HCT116 (cell line): ENCODE data around the gene TOP3B. TPM values are rescaled to one million over a fixed set of nuclear protein-coding genes. Genes with fewer than 3 reads are reported as not detected.

Experiments
- ATAC-seq: fragments of 200-7000 bp; cut with Tn5 transposase; 2 replicates; pipeline ENCODE4 v1.9.1; 2020; ENCODE audit warnings: mild to moderate bottlenecking, moderate library complexity
- BruUV-seq: library from RNA; stranded (reverse); fragments of 400-500 nt; replicated peaks from 2 replicates; lab custom pipeline; 2021; lab: Mats Ljungman, UMichigan
- CTCF ChIA-PET: fragments of 300-600 bp; sonication (Branson Sonifier 250); formaldehyde crosslinking; loops from one replicate; lab custom pipeline; 2021; ENCODE audit warnings: antibody characterized with exemption; lab: Charles Lee
- POLR2A ChIA-PET: fragments of 300-600, 350-600 bp; sonication (Branson Sonifier 250); formaldehyde crosslinking; loops from one replicate; lab custom pipeline; 2021; ENCODE audit warnings: antibody characterized with exemption; lab: Charles Lee
- RAD21 ChIA-PET, 2 experiments: fragments of 300-600 bp; sonication (Branson Sonifier 250); formaldehyde crosslinking; loops; one replicate each; lab custom pipeline; 2023; ENCODE audit warnings: low total read pairs in 2 of 2; ENCODE audit not compliant: uncharacterized antibody in 2 of 2, unreplicated experiment in 2 of 2, low non-redundant PET in 1 of 2; lab: Charles Lee
- DNase-seq: peaks from one replicate; pipeline ENCODE4 v3.0.0-alpha.2; 2010; ENCODE audit warnings: low read depth, low spot score
- H2AFZ ChIP-seq: fragments of 200-600 bp; shearing (Covaris generic), sonication (generic); 2 replicates; pipeline ENCODE4 v1.6.1; 2017; ENCODE audit warnings: low read depth, mixed run types, mixed read lengths, antibody characterized with exemption, low read length; ENCODE audit not compliant: poor library complexity, severe bottlenecking
- H3K27ac ChIP-seq: 2 replicates; pipeline ENCODE4 v1.5.1; 2012; ENCODE audit warnings: low read depth, low read length
- H3K27me3 ChIP-seq: fragments of 200-600 bp; sonication (generic); 2 replicates; pipeline ENCODE4 v1.6.1; 2016; ENCODE audit warnings: mixed run types, low read length, mixed read lengths; ENCODE audit not compliant: insufficient read depth
- H3K36me3 ChIP-seq, 2 experiments: fragments of 200-500 bp in 1 of 2; fragments of 200-600 bp in 1 of 2; sonication (Bioruptor generic) in 1 of 2; sonication (generic) in 1 of 2; 2 replicates each; pipeline versions ENCODE4 v1.5.1 to v1.6.1; 2014 to 2016; ENCODE audit warnings: low read length in 2 of 2, inconsistent platforms in 1 of 2, mixed read lengths in 1 of 2, mixed run types in 1 of 2; ENCODE audit not compliant: insufficient read depth in 2 of 2, control insufficient read depth in 1 of 2
- H3K4me1 ChIP-seq, 2 experiments: fragments of 200-600 bp in 1 of 2; sonication (generic) in 1 of 2; 2 replicates each; pipeline versions ENCODE4 v1.5.1 to v1.6.1; 2012 to 2017; ENCODE audit warnings: low read length in 2 of 2, inconsistent platforms in 1 of 2, mild to moderate bottlenecking in 1 of 2, mixed read lengths in 1 of 2, mixed run types in 1 of 2, moderate library complexity in 1 of 2; ENCODE audit not compliant: insufficient read depth in 2 of 2, control insufficient read depth in 1 of 2
- H3K4me2 ChIP-seq: fragments of 200-600 bp; sonication (generic); 2 replicates; pipeline ENCODE4 v1.6.1; 2017; ENCODE audit warnings: mixed run types, low read length, mixed read lengths
- H3K4me3 ChIP-seq, 2 experiments: fragments of 200-600 bp in 1 of 2; sonication (generic) in 1 of 2; replicated peaks in 1 of 2; 2 replicates each; pipeline ENCODE4 v1.5.1; 2011 to 2016; ENCODE audit warnings: low read length in 2 of 2, control low read depth in 1 of 2, low read depth in 1 of 2, mild to moderate bottlenecking in 1 of 2, mixed read lengths in 1 of 2, mixed run types in 1 of 2
- H3K79me2 ChIP-seq: fragments of 200-600 bp; sonication (generic); 2 replicates; pipeline ENCODE4 v1.6.1; 2017; ENCODE audit warnings: mild to moderate bottlenecking, mixed run types, low read length, moderate library complexity, mixed read lengths; ENCODE audit not compliant: insufficient read depth
- H3K9ac ChIP-seq: fragments of 200-600 bp; sonication (generic); 2 replicates; pipeline ENCODE4 v1.6.1; 2016; ENCODE audit warnings: low read length, mixed read lengths
- H3K9me2 ChIP-seq: fragments of 200-600 bp; sonication (generic), shearing (Covaris generic); 2 replicates; pipeline ENCODE4 v1.6.1; 2017; ENCODE audit warnings: mixed run types, mild to moderate bottlenecking, moderate library complexity; ENCODE audit not compliant: insufficient read depth
- H3K9me3 ChIP-seq, 2 experiments: fragments of 200-500 bp in 1 of 2; fragments of 200-600 bp in 1 of 2; sonication (Bioruptor generic) in 1 of 2; sonication (generic) in 1 of 2; 2 replicates each; pipeline ENCODE4 v1.6.1; 2014 to 2017; ENCODE audit warnings: low read length in 2 of 2, mixed read lengths in 2 of 2, inconsistent platforms in 1 of 2, low read depth in 1 of 2, mild to moderate bottlenecking in 1 of 2, mixed run types in 1 of 2, moderate library complexity in 1 of 2; ENCODE audit not compliant: control insufficient read depth in 1 of 2, insufficient read depth in 1 of 2
- H4K20me1 ChIP-seq: fragments of 200-600 bp; sonication (generic), shearing (Covaris generic); 2 replicates; pipeline ENCODE4 v1.6.1; 2017; ENCODE audit warnings: mixed run types, mild to moderate bottlenecking, moderate library complexity; ENCODE audit not compliant: insufficient read depth
- CBX3 ChIP-seq: IDR thresholded peaks from 2 replicates; pipeline ENCODE4 v1.6.1; 2012; ENCODE audit warnings: low read depth
- EGR1 ChIP-seq: IDR thresholded peaks from 2 replicates; pipeline ENCODE4 v1.6.1; 2012; ENCODE audit warnings: low read depth
- ELF1 ChIP-seq: IDR thresholded peaks from 2 replicates; pipeline ENCODE4 v1.6.1; 2012; ENCODE audit warnings: low read depth, borderline replicate concordance
- EZH2phosphoT487 ChIP-seq: fragments of 200-600 bp; IDR thresholded peaks from 2 replicates; pipeline ENCODE4 v1.6.1; 2018; ENCODE audit warnings: antibody characterized with exemption, borderline replicate concordance
- FOSL1 ChIP-seq: IDR thresholded peaks from 2 replicates; pipeline ENCODE4 v1.6.1; 2012; ENCODE audit warnings: low read depth
- MAX ChIP-seq: IDR thresholded peaks from 2 replicates; pipeline ENCODE4 v1.6.1; 2012
- POLR2A ChIP-seq: IDR thresholded peaks from 2 replicates; pipeline ENCODE4 v1.7.0; 2011; ENCODE audit warnings: borderline replicate concordance; ENCODE audit not compliant: insufficient read depth, insufficient read length; ENCODE audit errors: extremely low read depth
- POLR2AphosphoS5 ChIP-seq: IDR thresholded peaks from 2 replicates; pipeline ENCODE4 v1.6.1; 2011; ENCODE audit warnings: mild to moderate bottlenecking, low read depth, low read length, moderate library complexity
- RAD21 ChIP-seq: IDR thresholded peaks from 2 replicates; pipeline ENCODE4 v1.6.1; 2012; ENCODE audit warnings: low read depth, mild to moderate bottlenecking
- REST ChIP-seq: IDR thresholded peaks from 2 replicates; pipeline ENCODE4 v1.6.1; 2012; ENCODE audit warnings: low read depth
- ZBTB33 ChIP-seq: IDR thresholded peaks from 2 replicates; pipeline ENCODE4 v1.6.1; 2011; ENCODE audit warnings: mild to moderate bottlenecking, low read length, moderate library complexity; ENCODE audit not compliant: insufficient replicate concordance; ENCODE audit errors: extremely low read depth
- ZNF274 ChIP-seq: fragments of 200-500 bp; sonication (Bioruptor generic); IDR thresholded peaks from 2 replicates; pipeline ENCODE4 v1.6.1; 2014; ENCODE audit warnings: mild to moderate bottlenecking, low read depth, low read length, inconsistent platforms
- intact Hi-C: fragments of 100-400 bp; cut with micrococcal nuclease; formaldehyde crosslinking; loops from 2 replicates; pipeline ENCODE4 v1.10.0; 2022
- total RNA-seq: library from RNA; stranded (reverse); gene quantifications from one replicate; pipeline ENCODE4 v1.2.1, GENCODE V29; 2021; ENCODE audit not compliant: unreplicated experiment

TOP3B gene
- total RNA-seq, 1 experiment from 2014 or later, result 50.1 TPM

GRCh38 chr22:21963286-21963685 is 19.3 kb downstream of the TOP3B start:
- POLR2A ChIA-PET, result no interaction called here
- no peak overlapping the region for H3K4me3 ChIP-seq
- H3K9me3 ChIP-seq, result no peaks in the 10 kb centered on the region
- H3K27me3 ChIP-seq, result no peaks in the 10 kb centered on the region
- ATAC-seq, result no peak
- peaks cover 33 to 35% of the 10 kb centered on the region in 2 experiments; a peak in 3 of 4 replicates for H3K36me3 ChIP-seq
- no peak overlapping the region for H2AFZ ChIP-seq
- intact Hi-C loops, result no loop called here
- H3K79me2 ChIP-seq, result no peaks in the 10 kb centered on the region
- CTCF ChIA-PET, result interaction anchor here (1.0 to 1.5 kb wide), 2 partner anchors 9 to 25 kb away, joined by 3 to 4 read pairs; no protein-coding TSS in a partner anchor
- no peak overlapping the region for H3K27ac ChIP-seq
- H3K4me2 ChIP-seq, result no peak overlapping the region
- peaks cover 0 to 9% of the 10 kb centered on the region in 2 experiments; a peak in 3 of 4 replicates for H3K4me1 ChIP-seq
- TF ChIP-seq FOSL1, result no peak
- no peak for TF ChIP-seq MAX
- TF ChIP-seq POLR2AphosphoS5, result no peak
- TF ChIP-seq RAD21, result no peak
- no peak for TF ChIP-seq EZH2phosphoT487
- TF ChIP-seq ELF1, result no peak
- TF ChIP-seq ZNF274, result no peak
- TF ChIP-seq EGR1, result no peak
- no peaks in the 10 kb centered on the region for H3K9me2 ChIP-seq
- H4K20me1 ChIP-seq, result no peaks in the 10 kb centered on the region
- RAD21 ChIA-PET, result no interaction called here
- no peak for DNase-seq
- H3K9ac ChIP-seq, result no peak overlapping the region
- no TSS peak for BruUV-seq

GRCh38 chr22:21962655-21962949 is 20.0 kb downstream of the TOP3B start:
- no peaks in the 10 kb centered on the region for H4K20me1 ChIP-seq
- BruUV-seq, result no TSS peak
- H3K9ac ChIP-seq, result no peak overlapping the region
- H3K36me3 ChIP-seq, result peaks cover 27 to 33% of the 10 kb centered on the region in 2 experiments; a peak in 3 of 4 replicates
- ChIA-PET CTCF (interaction anchor here (1.5 kb wide), 2 partner anchors 10 to 24 kb away, joined by 3 to 4 read pairs; no protein-coding TSS in a partner anchor), POLR2A (no interaction called here), RAD21 (no interaction called here)
- DNase-seq (no peak), ATAC-seq (no peak)
- intact Hi-C loops, result no loop called here
- peaks cover 0 to 9% of the 10 kb centered on the region in 2 experiments; a peak in 3 of 4 replicates for H3K4me1 ChIP-seq
- no peak overlapping the region for H3K4me2 ChIP-seq
- no peak overlapping the region for H2AFZ ChIP-seq
- no peak overlapping the region for H3K27ac ChIP-seq
- TF ChIP-seq REST (no peak), MAX (no peak), EGR1 (no peak), POLR2A (no peak), CBX3 (no peak), POLR2AphosphoS5 (no peak), FOSL1 (no peak), ZBTB33 (no peak)
- H3K4me3 ChIP-seq, result no peak overlapping the region
- no peaks in the 10 kb centered on the region for H3K9me3 ChIP-seq
- no peaks in the 10 kb centered on the region for H3K27me3 ChIP-seq
- H3K79me2 ChIP-seq, result no peaks in the 10 kb centered on the region
- no peaks in the 10 kb centered on the region for H3K9me2 ChIP-seq
